ENCODE results near the gene MYRIP.

MYRIP gene

DNA sequence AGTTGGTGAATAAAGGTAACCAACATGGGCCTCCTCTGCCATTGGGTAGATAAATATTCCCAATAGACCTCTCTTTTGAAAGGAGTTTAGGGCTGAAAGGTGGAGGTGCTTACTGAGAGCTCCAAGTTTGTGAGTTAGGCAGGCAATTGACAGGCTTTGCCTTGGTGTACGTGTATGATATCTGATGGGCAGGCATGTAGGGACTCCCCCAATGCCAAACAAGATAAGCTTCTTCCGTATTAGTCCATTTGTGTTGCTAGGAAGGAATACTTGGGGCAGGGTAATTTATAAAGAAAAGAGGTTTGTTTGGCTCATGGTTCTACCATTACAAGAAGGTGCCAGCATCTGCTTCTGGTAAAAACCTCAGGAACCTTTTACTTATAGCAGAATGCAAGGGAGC, 339.4 kb downstream of the MYRIP start:
- no peaks in the 10 kb centered on the region for H3K36me3 ChIP-seq (ENCODE audit: insufficient read depth, insufficient read length, low read length)
- no peak overlapping the region for H3K9ac ChIP-seq (ENCODE audit: insufficient read length, low read depth)
- H3K4me3 ChIP-seq (ENCODE audit: insufficient read length, low read depth), result no peak overlapping the region
- H3K9me3 ChIP-seq (ENCODE audit: insufficient read depth, low read length), result no peaks in the 10 kb centered on the region
- DNase-seq (ENCODE audit: low read depth, low spot score), result no peak
- no peaks in the 10 kb centered on the region for H3K4me1 ChIP-seq (ENCODE audit: insufficient read depth, insufficient read length)
- no peaks in the 10 kb centered on the region for H3K27me3 ChIP-seq (ENCODE audit: insufficient read depth, insufficient read length)
- TF ChIP-seq YY1 (IDR thresholded peaks at IDR 0.05; ENCODE audit: insufficient read depth, insufficient read length) (no peak), ZNF274 (IDR thresholded peaks at IDR 0.05; ENCODE audit: low read depth, low read length) (no peak), SUZ12 (IDR thresholded peaks at IDR 0.05; ENCODE audit: extremely low read depth, insufficient read depth, insufficient read length) (no peak)

DNA sequence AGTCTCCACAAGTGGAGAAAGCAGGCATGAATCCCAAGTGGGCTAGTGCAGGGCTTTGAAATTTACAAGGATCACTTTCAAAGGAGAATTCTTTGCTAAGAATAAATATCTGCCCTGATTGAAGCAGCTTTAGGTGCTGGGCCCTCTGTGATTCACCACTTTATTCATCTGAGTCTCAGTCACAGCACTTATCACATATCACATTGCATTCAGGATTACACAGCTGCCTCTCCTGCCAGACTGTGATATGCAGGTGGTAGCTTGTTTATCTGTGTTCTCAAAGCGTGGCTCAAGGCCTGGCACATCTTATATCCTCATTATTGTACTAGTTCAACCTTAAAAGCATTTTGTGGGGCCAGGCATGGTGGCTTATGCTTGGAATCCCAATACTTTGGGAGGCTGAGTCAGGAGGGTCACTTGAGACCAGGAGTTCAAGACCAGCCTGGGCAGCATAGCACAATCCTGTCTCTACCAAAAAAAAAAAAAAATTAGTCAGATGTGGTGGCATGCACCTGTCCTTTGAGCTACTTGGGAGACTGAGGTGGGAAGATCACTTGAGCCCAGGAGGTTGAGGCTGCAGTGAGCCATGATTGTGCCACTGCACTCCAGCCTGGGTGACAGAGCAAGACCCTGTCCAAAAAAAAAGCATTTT, 343.2 kb downstream of the MYRIP start:
- TF ChIP-seq SUZ12 (IDR thresholded peaks at IDR 0.05; ENCODE audit: extremely low read depth, insufficient read depth, insufficient read length) (no peak), YY1 (IDR thresholded peaks at IDR 0.05; ENCODE audit: insufficient read depth, insufficient read length) (no peak), ZNF274 (IDR thresholded peaks at IDR 0.05; ENCODE audit: low read depth, low read length) (no peak)
- Histone ChIP-seq H3K9me3 (ENCODE audit: insufficient read depth, low read length) (no peaks in the 10 kb centered on the region), H3K36me3 (ENCODE audit: insufficient read depth, insufficient read length, low read length) (no peaks in the 10 kb centered on the region), H3K4me3 (ENCODE audit: insufficient read length, low read depth) (no peak overlapping the region), H3K27me3 (ENCODE audit: insufficient read depth, insufficient read length) (no peaks in the 10 kb centered on the region), H3K4me1 (ENCODE audit: insufficient read depth, insufficient read length) (no peaks in the 10 kb centered on the region), H3K9ac (ENCODE audit: insufficient read length, low read depth) (no peak overlapping the region)
- no peak for DNase-seq (ENCODE audit: low read depth, low spot score)

DNA sequence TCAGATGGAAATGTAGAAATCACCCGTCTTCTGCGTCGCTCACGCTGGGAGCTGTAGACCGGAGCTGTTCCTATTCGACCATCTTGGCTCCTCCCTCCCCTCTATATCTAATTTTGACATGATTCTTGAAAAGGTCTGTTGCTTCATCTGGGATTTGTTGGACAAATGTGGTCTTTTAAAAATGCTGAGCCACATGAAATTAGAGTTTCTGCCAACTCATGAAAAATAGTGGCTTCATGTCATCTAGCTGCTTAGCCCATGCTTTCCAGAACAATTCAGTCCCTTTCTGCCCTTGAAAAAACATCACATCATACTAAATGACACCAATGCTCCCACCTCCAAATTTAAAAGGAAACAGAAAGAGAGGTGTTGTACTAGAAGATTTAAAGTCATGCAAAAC, 351.5 kb downstream of the MYRIP start:
- DNase-seq (ENCODE audit: low read depth, low spot score), result no peak
- Histone ChIP-seq H3K9ac (ENCODE audit: insufficient read length, low read depth) (no peak overlapping the region), H3K36me3 (ENCODE audit: insufficient read depth, insufficient read length, low read length) (no peaks in the 10 kb centered on the region), H3K27me3 (ENCODE audit: insufficient read depth, insufficient read length) (no peaks in the 10 kb centered on the region), H3K9me3 (ENCODE audit: insufficient read depth, low read length) (peaks cover 13% of the 10 kb centered on the region; the same call in 1 of the 2 replicates), H3K4me3 (ENCODE audit: insufficient read length, low read depth) (no peak overlapping the region), H3K4me1 (ENCODE audit: insufficient read depth, insufficient read length) (no peaks in the 10 kb centered on the region)
- TF ChIP-seq SUZ12 (IDR thresholded peaks at IDR 0.05; ENCODE audit: extremely low read depth, insufficient read depth, insufficient read length), result no peak
- no peak for TF ChIP-seq YY1 (IDR thresholded peaks at IDR 0.05; ENCODE audit: insufficient read depth, insufficient read length)
- TF ChIP-seq ZNF274 (IDR thresholded peaks at IDR 0.05; ENCODE audit: low read depth, low read length), result no peak

DNA sequence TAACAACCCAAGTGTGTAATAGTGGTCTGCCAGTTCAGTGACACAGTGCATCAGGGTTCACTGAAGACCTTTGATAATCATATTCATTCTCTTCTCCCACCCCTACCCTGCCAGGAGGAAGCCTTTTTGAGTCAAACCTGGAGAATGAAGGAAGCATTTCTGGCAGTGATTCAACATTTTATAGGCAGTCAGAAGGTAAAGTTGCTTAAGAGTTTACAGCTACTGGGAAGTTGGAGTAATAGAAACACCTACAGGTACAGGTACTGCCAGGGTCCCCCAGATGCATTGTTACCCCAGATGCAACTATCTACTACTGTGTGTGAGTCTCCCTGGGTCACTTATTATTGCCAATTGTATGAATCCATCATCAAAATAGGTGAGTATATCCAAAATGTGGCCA, 353.2 kb downstream of the MYRIP start:
- Histone ChIP-seq H3K4me3 (ENCODE audit: insufficient read length, low read depth) (no peak overlapping the region), H3K9ac (ENCODE audit: insufficient read length, low read depth) (no peak overlapping the region), H3K36me3 (ENCODE audit: insufficient read depth, insufficient read length, low read length) (no peaks in the 10 kb centered on the region), H3K9me3 (ENCODE audit: insufficient read depth, low read length) (peaks cover 13% of the 10 kb centered on the region; the same call in 1 of the 2 replicates), H3K4me1 (ENCODE audit: insufficient read depth, insufficient read length) (no peaks in the 10 kb centered on the region), H3K27me3 (ENCODE audit: insufficient read depth, insufficient read length) (no peaks in the 10 kb centered on the region)
- DNase-seq (ENCODE audit: low read depth, low spot score), result no peak
- no peak for TF ChIP-seq ZNF274 (IDR thresholded peaks at IDR 0.05; ENCODE audit: low read depth, low read length)
- TF ChIP-seq SUZ12 (IDR thresholded peaks at IDR 0.05; ENCODE audit: extremely low read depth, insufficient read depth, insufficient read length), result no peak
- TF ChIP-seq YY1 (IDR thresholded peaks at IDR 0.05; ENCODE audit: insufficient read depth, insufficient read length), result no peak

DNA sequence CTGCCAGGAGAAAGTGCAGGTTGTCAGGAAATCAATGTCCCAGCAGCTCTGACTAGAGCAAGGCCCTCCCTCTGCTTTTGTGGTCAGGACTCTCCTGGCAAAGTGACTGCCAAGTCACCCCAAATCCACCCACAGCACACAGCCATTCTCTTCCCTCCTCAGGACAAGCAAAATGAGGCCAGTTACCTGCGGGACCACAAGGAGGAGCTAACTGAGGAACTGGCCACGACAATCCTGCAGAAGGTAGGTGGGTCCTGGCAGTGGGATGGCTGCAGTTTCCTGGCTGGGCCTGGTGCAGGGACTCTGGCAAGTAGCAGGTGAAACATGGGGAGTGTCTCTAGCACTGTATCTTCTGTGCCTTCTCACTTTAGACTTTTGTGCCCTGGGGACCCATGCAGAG, 357.6 kb downstream of the MYRIP start:
- no peaks in the 10 kb centered on the region for H3K27me3 ChIP-seq (ENCODE audit: insufficient read depth, insufficient read length)
- no peaks in the 10 kb centered on the region for H3K36me3 ChIP-seq (ENCODE audit: insufficient read depth, insufficient read length, low read length)
- peaks cover 4% of the 10 kb centered on the region for H3K4me1 ChIP-seq (ENCODE audit: insufficient read depth, insufficient read length)
- TF ChIP-seq YY1 (IDR thresholded peaks at IDR 0.05; ENCODE audit: insufficient read depth, insufficient read length) (no peak), SUZ12 (IDR thresholded peaks at IDR 0.05; ENCODE audit: extremely low read depth, insufficient read depth, insufficient read length) (no peak), ZNF274 (IDR thresholded peaks at IDR 0.05; ENCODE audit: low read depth, low read length) (no peak)
- H3K9me3 ChIP-seq (ENCODE audit: insufficient read depth, low read length), result no peaks in the 10 kb centered on the region; the same call in 1 of the 2 replicates
- no peak for DNase-seq (ENCODE audit: low read depth, low spot score)
- H3K4me3 ChIP-seq (ENCODE audit: insufficient read length, low read depth), result no peak overlapping the region
- no peak overlapping the region for H3K9ac ChIP-seq (ENCODE audit: insufficient read length, low read depth)

DNA sequence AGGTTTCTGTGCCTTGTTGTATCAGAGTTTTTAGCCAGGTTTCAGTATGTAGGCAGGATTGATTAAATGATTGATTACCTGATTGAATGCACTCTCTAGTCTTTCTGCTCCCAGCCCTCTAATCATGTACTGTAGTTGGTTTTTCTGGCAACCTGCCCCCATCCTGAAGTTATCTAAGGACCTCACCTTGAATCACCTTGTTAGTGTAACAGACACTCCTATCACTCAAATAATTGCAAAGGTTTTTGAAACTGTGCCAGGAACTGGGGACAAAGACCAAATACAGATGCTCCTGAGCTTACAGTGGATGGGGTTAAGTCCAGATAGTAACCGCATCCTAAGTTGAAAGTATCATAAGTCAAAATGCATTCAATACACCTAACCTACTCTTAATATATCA, 358.5 kb downstream of the MYRIP start:
- Histone ChIP-seq H3K4me1 (ENCODE audit: insufficient read depth, insufficient read length) (peaks cover 4% of the 10 kb centered on the region), H3K4me3 (ENCODE audit: insufficient read length, low read depth) (no peak overlapping the region), H3K9ac (ENCODE audit: insufficient read length, low read depth) (no peak overlapping the region), H3K9me3 (ENCODE audit: insufficient read depth, low read length) (no peaks in the 10 kb centered on the region; the same call in 1 of the 2 replicates), H3K36me3 (ENCODE audit: insufficient read depth, insufficient read length, low read length) (no peaks in the 10 kb centered on the region), H3K27me3 (ENCODE audit: insufficient read depth, insufficient read length) (no peaks in the 10 kb centered on the region)
- no peak for DNase-seq (ENCODE audit: low read depth, low spot score)
- TF ChIP-seq YY1 (IDR thresholded peaks at IDR 0.05; ENCODE audit: insufficient read depth, insufficient read length) (no peak), ZNF274 (IDR thresholded peaks at IDR 0.05; ENCODE audit: low read depth, low read length) (no peak), SUZ12 (IDR thresholded peaks at IDR 0.05; ENCODE audit: extremely low read depth, insufficient read depth, insufficient read length) (no peak)

DNA sequence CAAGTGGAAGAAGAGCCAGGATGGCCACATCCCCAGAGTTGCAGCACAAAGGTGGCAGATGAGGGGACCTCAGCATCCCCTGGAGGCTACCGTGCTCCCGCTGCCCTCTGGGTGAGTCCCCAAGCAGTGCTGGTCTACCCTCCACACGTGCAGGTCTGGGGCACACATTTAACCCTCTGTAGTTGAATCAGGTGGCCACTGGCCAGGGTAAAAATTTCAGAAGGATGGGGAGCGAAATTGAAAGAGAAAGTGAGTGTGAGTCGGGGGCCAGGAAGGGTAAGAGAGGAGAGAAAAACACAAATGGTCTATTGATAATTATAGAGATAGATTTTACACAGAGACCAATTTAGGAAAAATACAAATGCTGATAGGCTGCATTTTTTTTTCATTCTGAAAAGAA, 360.6 kb downstream of the MYRIP start:
- H3K4me3 ChIP-seq (ENCODE audit: insufficient read length, low read depth), result no peak overlapping the region

More for the DNA sequence above, 360.6 kb downstream of the MYRIP start:
- Histone ChIP-seq H3K36me3 (ENCODE audit: insufficient read depth, insufficient read length, low read length) (no peaks in the 10 kb centered on the region), H3K27me3 (ENCODE audit: insufficient read depth, insufficient read length) (no peaks in the 10 kb centered on the region), H3K9ac (ENCODE audit: insufficient read length, low read depth) (no peak overlapping the region), H3K4me1 (ENCODE audit: insufficient read depth, insufficient read length) (peaks cover 4% of the 10 kb centered on the region), H3K9me3 (ENCODE audit: insufficient read depth, low read length) (no peaks in the 10 kb centered on the region; the same call in 1 of the 2 replicates)
- no peak for DNase-seq (ENCODE audit: low read depth, low spot score)
- no peak for TF ChIP-seq YY1 (IDR thresholded peaks at IDR 0.05; ENCODE audit: insufficient read depth, insufficient read length)
- TF ChIP-seq SUZ12 (IDR thresholded peaks at IDR 0.05; ENCODE audit: extremely low read depth, insufficient read depth, insufficient read length), result no peak
- no peak for TF ChIP-seq ZNF274 (IDR thresholded peaks at IDR 0.05; ENCODE audit: low read depth, low read length)
